NB4 (cell line): ENCODE measurements around the gene ATP6V0A4.

Experiments
- POLR2A ChIP-seq: IDR thresholded peaks from 2 replicates; pipeline ENCODE4 v1.6.1; 2011; ENCODE audit warnings: mild to moderate bottlenecking; ENCODE audit not compliant: insufficient read length; ENCODE audit errors: extremely low read depth
- TF ChIP-seq, protein P1 (sequence below): IDR thresholded peaks from one replicate; pipeline ENCODE4 v1.5.1; 2012; ENCODE audit warnings: low read depth, low read length
- TF ChIP-seq, protein P2 (sequence below): IDR thresholded peaks from 2 replicates; pipeline ENCODE4 v1.6.1; 2011; ENCODE audit warnings: low read depth, low read length

DNA sequence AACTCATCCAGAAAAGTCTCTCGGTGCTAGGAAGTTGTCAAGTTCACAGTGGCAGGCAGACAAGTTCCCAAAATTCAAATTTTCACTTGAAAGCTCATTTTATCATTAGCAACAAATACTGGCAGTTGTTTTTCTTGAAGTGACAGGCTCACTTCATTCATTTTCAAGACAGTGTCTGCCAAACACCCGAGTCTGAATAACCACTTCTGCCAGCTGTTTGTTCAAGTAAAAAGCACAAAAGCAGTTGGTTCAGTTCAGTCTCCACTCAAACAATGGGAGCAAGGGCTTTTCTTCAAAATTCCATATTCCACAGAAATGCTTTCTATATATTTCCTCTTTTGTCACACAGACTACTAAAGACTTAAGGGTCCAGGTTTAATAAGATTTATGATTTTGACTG, 47.7 kb upstream of the ATP6V0A4 start:
- TF ChIP-seq POLR2A = no peak
- TF ChIP-seq, protein P1, sequence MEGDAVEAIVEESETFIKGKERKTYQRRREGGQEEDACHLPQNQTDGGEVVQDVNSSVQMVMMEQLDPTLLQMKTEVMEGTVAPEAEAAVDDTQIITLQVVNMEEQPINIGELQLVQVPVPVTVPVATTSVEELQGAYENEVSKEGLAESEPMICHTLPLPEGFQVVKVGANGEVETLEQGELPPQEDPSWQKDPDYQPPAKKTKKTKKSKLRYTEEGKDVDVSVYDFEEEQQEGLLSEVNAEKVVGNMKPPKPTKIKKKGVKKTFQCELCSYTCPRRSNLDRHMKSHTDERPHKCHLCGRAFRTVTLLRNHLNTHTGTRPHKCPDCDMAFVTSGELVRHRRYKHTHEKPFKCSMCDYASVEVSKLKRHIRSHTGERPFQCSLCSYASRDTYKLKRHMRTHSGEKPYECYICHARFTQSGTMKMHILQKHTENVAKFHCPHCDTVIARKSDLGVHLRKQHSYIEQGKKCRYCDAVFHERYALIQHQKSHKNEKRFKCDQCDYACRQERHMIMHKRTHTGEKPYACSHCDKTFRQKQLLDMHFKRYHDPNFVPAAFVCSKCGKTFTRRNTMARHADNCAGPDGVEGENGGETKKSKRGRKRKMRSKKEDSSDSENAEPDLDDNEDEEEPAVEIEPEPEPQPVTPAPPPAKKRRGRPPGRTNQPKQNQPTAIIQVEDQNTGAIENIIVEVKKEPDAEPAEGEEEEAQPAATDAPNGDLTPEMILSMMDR = no peak
- TF ChIP-seq, protein P2, sequence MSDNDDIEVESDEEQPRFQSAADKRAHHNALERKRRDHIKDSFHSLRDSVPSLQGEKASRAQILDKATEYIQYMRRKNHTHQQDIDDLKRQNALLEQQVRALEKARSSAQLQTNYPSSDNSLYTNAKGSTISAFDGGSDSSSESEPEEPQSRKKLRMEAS = no peak
